Erythroblast (primary cell): Measurements from ENCODE around the gene MED16.
"Not testable (repeated sequence)": the region's sequence is repeated elsewhere in the genome, so short reads cannot be mapped to it uniquely, and the experiment has no call there.

ENCODE experiments used
- DNase-seq, 2 experiments: peaks; one replicate each; lab custom pipeline; 2025; lab: John Stamatoyannopoulos, UW
- GATA1 ChIP-seq: IDR thresholded peaks from 2 replicates; pipeline ENCODE4 v1.6.1; 2011; ENCODE audit warnings: low read depth, mild to moderate bottlenecking, control low read depth, low read length, moderate library complexity
- POLR2A ChIP-seq: IDR thresholded peaks from 2 replicates; pipeline ENCODE4 v1.6.1; 2011; ENCODE audit warnings: mild to moderate bottlenecking, low read length

The MED16 gene

DNA sequence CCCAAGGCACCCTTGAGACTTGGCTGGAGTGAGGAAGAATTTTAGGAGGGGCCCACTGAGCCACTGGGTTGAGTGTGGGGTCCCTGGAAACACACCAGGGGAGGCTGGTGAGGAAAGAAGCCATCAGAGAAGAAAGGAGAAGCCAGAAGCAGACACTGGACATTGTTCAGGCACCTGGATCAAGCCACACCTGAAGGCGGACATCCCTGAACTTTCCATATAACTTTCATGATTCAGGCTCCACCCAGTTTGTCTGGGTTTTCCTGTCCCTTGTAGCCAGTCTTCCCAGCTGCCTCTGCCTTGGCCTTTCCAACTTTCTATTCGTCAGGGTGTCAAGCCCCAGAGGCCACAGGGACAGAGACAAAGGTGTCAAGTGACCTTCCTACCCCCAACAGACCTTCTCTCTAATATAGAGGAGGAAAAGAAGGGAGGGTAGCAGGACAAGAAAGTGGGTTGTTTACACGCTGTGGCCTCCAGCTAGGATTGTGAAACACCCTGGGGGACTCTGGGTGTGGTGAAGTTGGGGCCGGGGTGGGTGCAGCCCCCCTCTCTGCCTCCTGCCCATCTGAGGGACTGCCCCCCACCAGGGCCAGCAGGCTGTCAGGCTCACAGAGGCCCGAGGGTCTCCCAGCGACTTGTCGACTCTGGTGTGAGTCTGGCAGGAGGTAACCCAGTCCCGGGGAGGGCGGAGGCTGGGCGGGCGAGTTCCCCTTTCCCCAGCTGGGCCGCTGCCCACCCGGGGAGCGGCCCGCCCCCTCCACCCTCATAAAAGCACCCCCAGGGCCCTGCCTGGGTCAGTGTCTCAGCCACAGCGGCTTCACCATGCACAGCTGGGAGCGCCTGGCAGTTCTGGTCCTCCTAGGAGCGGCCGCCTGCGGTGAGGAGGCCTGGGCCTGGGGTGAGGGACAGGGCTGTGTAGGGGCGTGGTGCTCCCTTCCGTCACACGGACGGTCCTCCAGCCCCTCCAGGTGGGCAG is 33.8 kb downstream of the MED16 start, which contains the start of gene CFD:
TSS of gene CFD (plus strand) at position 797 of the 976 bp plus-strand sequence. CDS start at position 823, 26 bp downstream.
- TF ChIP-seq GATA1 (no peak), POLR2A (no peak)
- no peak for DNase-seq

DNA sequence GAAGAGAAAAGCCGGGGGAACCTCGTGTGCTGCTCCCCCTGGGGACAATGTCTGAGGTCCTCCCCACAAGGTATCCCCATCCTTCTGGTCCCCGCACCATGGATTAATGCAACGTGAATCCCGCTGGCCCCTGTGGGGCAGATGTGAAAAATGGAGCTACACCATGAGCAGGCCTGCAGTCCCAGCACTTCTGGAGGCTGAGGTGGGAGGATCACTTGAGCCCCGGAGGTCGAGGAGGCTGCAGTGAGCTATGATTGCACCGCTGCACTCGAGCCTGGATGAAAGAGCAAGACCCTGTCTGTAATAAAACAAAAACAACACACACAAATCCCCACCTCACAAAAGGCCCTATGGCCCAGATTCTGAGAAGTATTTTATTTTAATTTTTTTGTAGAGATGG is 34.7 kb downstream of the MED16 start:
- TF ChIP-seq POLR2A (no peak), GATA1 (no peak)

DNA sequence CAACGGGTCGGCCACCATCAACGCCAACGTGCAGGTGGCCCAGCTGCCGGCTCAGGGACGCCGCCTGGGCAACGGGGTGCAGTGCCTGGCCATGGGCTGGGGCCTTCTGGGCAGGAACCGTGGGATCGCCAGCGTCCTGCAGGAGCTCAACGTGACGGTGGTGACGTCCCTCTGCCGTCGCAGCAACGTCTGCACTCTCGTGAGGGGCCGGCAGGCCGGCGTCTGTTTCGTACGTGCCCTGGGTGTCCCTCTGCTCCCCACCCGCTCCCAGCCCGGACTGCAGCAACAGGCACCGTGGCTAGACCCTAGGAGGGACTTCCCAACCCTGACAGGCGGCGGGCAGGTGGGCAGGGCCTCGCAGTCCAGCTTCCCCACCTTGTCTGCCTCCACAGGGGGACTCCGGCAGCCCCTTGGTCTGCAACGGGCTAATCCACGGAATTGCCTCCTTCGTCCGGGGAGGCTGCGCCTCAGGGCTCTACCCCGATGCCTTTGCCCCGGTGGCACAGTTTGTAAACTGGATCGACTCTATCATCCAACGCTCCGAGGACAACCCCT is 37.3 kb downstream of the MED16 start:
- TF ChIP-seq POLR2A, result no peak
- TF ChIP-seq GATA1, result no peak
- no peak for DNase-seq

More for the DNA sequence above, 34.7 kb downstream of the MED16 start:
- DNase-seq, result no peak

- TF ChIP-seq GATA1 (no peak), POLR2A (no peak)
- no peak for DNase-seq
Observed at GRCh38 chr19:855142-855541, 37.8 kb downstream of the MED16 start.

DNA sequence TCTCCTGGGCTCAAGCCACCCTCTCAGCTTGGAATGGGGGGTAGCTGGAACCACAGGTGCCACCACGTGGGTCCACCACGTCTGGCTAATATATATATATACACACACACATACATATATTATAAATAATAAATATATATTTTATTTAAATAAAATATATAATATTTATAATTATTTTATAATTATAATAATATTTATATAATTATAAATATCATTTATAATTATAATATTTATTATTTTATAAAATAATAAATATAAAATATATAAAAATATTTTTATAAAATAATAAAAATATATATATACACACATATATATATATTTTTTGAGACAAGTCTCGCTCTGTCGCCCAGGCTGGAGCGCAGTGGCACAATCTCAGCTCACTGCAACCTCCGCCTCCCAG is 38.4 kb downstream of the MED16 start:
- DNase-seq, result no peak
- TF ChIP-seq POLR2A (no peak), GATA1 (no peak)

DNA sequence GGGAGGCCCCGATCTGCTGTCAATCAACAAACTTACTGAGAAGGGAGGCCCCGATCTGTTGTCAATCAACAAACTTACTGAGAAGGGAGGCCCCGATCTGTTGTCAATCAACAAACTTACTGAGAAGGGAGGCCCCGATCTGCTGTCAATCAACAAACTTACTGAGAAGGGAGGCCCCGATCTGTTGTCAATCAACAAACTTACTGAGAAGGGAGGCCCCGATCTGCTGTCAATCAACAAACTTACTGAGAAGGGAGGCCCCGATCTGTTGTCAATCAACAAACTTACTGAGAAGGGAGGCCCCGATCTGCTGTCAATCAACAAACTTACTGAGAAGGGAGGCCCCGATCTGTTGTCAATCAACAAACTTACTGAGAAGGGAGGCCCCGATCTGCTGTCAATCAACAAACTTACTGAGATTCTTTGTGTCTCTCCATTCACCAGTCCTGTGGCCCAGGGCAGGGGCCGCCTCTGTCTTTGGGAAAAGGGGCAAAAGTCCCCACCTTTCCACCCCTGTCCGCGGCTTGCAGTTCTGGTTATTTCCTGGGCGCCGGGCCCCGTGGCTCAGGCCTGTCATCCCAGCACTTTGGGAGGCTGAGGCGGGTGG is 39.3 kb downstream of the MED16 start:
- not testable (repeated sequence) for DNase-seq

DNA sequence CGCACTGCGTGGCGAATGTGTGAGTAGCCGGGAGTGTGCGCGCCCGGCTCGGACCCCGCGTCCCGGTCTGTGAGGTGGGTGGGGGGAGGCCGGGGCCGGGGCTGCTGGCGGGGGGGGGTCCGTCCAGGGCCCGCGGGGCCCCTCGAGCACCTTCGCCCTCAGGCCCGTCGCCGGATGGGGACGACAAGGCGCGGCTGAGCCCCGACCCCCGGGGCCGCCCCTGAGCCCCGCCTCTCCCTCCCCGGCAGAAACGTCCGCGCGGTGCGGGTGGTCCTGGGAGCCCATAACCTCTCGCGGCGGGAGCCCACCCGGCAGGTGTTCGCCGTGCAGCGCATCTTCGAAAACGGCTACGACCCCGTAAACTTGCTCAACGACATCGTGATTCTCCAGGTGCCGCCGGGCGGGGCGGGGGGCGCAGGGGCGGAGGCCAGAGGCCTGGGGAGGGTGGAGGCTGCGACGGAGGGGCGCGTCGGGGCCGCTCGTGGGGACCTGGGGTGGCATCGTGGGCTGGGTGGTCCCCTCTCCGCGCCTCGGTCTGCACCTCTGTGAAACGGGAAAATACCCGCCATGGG is 39.9 kb downstream of the MED16 start:
- DNase-seq, result no peak
- TF ChIP-seq GATA1 (no peak), POLR2A (no peak)

GRCh38 chr19:852136-853013 is 40.6 kb downstream of the MED16 start, which contains the start of gene ELANE:
Gene ELANE, plus strand, starts transcription at chr19:852303. Its CDS starts 26 bp downstream, at chr19:852329.
- no peak for TF ChIP-seq GATA1
- no peak for TF ChIP-seq POLR2A
- DNase-seq, result no peak

DNA sequence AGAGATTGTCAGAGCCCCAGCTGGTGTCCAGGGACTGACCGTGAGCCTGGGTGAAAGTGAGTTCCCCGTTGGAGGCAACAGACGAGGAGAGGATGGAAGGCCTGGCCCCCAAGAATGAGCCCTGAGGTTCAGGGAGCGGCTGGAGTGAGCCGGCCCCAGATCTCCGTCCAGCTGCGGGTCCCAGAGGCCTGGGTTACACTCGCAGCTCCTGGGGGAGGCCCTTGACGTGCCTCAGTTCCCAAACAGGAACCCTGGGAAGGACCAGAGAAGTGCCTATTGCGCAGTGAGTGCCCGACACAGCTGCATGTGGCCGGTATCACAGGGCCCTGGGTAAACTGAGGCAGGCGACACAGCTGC is 42.0 kb downstream of the MED16 start:
- no peak for DNase-seq
- no peak for TF ChIP-seq GATA1
- TF ChIP-seq POLR2A, result no peak

GRCh38 chr19:850221-850978 is 42.6 kb downstream of the MED16 start:
- no peak for TF ChIP-seq POLR2A
- no peak for TF ChIP-seq GATA1
- peak; percentile 58 to 66 for DNase-seq

- DNase-seq, result not testable (repeated sequence)
Observed at GRCh38 chr19:849195-849594, 43.8 kb downstream of the MED16 start.

DNA sequence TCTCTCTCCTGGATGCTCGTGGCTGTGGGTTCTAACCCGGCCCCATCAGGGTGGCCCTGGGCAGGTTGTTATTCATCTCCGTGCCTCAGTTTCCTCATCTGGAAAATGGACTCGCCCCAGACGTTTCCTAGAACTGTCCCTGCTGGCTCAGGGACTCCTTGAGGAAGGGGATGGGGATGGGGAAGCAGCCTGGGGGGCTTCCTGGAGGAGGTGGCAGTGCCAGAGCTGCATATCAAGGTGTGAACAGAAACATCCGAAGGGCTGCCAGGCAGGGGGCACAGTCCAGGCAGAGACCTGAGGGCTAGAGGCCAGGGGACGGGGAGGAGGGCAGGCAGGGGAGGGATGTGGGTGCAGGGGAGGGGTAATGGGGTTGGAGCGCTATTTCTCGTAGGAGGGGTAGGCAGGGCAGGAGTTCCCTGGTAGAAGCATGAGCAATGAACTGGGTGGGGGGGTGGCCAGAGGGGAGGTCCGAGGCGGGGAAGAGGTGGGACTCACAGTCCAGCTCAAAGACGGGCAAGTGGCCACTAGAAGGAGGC is 44.5 kb downstream of the MED16 start:
- DNase-seq, result no peak
- TF ChIP-seq GATA1 (no peak), POLR2A (no peak)
